DMS79 (cell line): ENCODE data around the gene SDHAF2.
"Not testable (repeated sequence)": the region's sequence is repeated elsewhere in the genome, so short reads cannot be mapped to it uniquely, and the experiment has no call there.

Source experiments
- DNase-seq: peaks from one replicate; lab custom pipeline; 2025; lab: John Stamatoyannopoulos, UW

The SDHAF2 gene

DNA sequence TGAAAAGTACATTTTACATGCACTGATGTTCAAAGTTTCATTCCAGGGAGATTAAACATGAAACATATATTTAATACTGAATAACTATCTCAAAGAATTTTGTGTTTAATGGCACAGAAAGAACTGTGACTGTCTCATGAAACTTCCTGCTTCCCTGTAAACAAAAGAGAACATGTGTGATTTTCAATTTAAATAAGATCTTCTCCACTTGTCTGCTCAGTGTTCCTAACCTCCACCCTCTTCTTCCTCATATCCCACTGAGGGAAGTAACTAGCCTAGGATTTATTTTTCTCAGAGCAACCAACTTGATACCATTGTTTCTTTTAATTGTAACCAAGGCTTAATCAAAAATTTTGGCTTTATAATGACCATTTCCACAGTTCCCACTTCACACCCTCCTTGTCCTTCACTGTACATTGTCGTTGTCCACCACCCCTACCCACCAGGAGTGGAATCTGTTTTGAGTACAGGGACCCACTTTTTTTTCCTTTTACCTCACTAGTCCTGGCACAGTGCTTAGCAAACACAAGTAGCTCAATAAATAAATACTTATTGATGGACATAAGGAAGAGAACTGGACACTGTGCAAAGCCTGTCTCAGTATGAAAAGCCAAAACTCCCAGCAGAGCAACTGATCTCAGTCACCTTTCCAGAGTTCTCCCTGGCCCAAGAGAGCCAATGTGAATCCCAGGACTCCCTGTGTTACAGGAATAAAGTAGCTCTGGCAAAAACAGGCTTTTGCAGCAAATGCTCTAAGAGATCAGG, 4.4 kb upstream of the SDHAF2 start:
- DNase-seq = no peak

DNA sequence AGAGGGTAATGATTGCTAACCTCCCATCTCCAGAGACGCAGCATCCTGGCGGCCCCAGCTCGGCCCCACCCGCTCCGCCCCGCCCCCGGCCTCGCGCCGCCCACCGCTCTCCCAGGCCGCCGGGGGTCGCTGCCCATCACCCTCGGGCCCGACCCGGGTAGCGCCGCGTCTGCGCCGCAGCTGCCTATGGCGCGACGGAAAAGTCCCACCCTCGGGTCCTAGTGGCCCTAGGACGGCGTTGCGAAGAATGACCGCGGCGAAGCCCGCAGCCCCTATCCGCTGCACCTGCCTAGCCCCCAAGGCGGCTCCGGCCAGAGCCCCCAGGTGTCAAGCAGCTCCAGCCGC, 606 bp upstream of the SDHAF2 start:
- DNase-seq = peak; percentile 34

DNA sequence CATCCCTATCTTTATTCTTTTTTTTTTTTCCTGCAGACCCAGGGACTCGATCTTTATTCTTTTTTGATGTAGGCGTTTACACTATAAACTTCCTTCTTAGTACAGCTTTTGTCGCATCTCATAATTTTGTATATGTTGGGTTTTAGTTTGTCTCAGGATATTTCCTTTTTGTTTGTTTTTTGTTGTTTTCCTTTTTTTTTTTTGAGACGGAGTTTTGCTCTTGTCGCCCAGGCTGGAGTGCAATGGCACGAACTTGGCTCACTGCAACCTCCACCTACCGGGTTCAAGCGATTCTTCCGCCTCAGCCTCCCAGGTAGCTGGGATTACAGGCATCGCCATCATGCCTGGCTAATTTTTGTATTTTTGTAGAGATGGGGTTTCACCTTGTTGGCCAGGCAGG, 915 bp downstream of the SDHAF2 start:
- not testable (repeated sequence) for DNase-seq

DNA sequence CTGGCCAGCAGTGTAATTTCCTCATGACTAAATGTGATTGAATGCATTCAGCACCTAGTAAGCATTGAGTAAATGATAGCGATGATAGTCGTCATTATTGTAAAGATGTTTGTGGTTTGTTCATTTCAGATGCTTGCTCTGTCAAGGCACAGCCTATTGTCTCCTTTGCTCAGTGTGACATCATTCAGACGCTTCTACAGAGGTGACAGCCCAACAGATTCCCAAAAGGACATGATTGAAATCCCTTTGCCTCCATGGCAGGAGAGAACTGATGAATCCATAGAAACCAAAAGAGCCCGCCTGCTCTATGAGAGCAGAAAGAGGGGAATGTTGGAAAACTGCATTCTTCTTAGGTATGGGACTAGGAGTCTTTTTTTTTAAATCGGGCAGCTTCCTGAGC, 7.6 kb downstream of the SDHAF2 start:
- DNase-seq = no peak

DNA sequence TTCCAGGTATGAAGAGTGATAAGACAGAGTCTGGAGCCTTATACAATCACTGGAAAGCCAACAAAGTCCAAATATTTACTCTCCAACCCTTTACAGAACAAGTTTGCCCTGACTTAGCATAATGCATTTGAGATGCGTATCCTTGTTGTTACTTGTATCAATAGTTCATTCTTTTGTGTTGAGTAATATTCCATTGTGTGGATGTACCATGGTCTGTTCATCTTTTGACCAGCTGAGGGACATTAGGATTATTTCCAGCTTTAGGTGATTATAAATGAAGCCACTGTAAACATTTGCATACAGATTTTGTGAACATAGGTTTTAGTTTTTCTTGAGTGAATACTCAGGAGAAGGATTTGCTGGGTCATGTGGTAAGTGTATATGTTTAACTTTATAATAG, 9.7 kb downstream of the SDHAF2 start:
- DNase-seq = no peak

DNA sequence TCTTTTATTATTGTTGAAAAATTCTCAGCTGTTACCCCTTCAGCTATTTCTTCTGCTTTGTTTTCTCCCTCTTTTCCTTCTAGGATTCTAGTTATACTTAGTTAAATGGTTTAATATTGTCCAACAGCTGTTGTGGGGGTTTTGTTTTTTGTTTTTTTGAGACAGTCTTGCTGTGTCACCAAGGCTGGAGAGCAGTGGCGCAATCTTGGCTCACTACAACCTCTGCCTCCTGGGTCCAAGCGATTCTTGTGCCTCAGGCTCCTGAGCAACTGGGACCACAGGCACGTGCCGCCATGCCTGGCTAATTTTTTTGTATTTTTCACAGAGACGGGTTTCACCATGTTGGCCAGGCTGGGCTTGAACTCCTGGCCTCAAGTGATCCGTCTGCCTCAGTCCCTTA, 12.7 kb downstream of the SDHAF2 start:
- DNase-seq = no peak

DNA sequence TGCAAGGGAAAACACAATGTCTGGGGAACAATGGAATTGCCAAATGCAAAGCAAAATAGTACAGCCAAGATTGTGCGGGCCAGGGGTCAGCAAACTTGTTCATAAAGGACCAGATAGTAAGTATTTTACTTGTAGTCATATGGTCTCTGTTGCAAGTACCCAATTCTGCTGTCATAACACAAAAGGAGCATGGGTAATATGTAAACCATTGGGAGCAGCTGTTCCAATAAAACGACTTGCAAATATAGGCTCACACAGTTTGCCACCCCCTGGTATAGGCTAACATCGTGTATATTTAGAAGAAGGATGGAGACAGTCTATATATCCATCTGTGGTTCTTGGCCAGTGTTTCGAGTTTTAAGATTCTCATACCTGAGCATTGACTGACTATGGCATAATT, 15.6 kb downstream of the SDHAF2 start:
- DNase-seq = no peak

DNA sequence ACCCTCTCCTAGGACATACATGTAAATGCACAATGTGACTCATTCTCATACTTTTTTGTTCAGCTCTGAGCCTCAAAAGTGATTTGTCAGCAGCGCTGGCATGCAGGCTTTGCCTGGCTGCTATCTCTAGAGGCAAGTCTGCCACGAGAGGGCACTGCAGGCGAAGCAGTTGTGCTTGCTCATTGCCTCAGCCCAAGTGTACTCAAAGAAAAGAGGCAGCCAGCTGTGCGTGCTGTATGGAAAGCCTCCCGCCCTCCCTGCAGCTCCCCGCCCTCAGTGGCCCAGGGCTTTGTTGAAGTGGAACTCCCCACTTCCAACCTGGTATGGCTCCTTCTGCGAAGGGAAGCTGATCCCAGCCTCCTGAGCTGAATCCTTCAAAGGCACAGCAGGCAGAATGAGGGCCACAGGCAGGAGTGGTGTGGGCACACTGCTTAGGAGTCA, 16.3 kb downstream of the SDHAF2 start:
- DNase-seq = peak; percentile 88

DNA sequence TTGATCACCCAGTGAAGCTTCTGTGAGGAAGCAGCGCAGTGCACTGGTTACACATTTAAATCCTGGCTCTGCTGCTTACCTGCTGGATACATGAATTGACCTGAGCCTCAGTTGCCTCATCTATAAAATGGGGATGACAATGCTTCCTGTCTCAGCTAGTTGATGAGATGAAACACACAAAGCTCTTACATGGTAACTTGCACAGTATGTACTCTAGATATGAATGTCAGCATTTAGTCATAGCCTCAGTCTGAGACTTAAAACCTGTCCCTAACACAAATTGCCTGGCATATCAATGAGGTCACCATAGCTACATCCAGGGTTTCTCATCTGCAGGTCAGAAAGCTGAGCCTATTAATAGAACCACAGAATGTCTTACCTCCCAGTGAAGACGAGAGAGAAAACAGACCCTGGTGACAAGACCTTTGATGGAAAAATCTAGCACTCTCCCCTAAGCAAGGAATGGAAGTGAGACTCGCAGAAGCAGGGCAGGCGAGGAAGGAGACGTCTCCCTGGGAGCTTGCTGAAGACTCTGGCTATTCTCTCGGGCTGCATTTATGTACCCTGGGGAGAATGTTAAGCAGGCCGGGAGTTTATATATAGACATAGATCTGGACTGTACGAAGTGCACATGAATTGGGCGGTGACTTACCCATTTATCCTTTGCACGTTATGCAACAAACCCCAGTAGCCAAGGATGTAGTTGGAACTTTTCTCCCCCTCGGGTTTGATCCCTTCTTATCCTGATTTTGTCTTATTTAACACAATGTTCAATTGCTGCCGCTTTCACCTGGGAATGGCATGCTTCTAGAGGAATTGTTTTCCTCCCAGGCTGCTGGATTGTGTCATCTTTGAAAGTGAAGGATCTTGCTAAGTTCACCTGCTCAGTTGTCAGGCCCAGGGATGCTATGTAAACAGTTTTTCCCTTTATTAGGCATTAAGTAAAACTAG, 18.0 kb downstream of the SDHAF2 start:
- no peak for DNase-seq

DNA sequence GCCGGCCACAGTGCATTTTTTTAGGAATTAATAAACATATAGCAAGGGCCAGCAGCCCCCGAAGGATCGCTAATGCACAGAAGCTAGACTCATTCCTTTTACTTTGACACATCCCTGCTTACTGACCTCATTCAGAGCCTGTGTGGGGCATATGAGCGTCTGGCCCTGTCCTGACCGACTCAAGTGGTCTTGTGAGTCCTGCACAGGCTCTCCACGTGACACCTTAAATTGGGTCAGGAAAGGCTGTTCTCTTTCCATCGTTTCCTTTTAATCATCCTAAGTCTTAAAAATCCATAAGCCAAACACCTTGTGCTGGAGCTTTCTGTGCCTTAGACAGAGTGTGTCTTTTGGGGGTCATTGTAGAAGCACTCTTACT, 18.6 kb downstream of the SDHAF2 start:
- DNase-seq = no peak

DNA sequence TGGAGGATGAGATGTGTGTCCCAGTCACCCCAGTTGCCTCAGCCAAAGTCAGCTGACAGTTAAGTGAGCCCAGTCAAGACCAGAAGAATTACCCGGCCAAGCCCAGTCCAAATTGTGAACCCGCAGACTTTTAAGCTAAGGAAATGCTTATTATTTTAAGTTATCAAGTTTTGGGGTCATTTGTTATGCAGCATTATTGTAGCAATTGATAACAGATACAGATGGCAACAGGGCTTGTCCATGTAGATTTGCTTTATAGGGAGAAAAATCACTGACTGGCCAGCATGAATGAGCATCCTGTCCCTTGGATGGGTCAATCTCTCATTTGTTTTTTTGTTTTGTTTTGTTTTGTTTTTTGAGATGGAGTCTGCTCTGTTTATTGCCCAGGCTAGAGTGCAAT, 22.9 kb downstream of the SDHAF2 start:
- DNase-seq = no peak

DNA sequence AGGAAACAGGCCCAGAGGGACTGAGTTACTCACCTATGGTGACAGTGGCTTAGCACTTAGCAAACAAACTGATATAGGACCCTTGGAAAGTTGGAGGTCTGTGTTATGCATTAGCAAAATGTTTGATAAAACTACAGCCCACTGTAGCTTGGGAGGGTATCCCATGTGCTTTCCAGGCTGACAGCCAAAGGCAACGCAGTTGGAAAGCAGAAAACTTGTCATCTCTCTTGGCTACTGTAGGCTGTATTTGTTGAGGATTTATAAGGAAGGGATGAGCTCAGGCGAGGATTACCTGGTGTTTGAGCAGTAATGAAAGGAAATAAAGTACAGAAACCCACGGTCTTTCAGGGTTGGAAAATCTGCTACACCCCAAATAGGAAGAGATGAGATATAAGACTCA, 23.8 kb downstream of the SDHAF2 start:
- DNase-seq = no peak

DNA sequence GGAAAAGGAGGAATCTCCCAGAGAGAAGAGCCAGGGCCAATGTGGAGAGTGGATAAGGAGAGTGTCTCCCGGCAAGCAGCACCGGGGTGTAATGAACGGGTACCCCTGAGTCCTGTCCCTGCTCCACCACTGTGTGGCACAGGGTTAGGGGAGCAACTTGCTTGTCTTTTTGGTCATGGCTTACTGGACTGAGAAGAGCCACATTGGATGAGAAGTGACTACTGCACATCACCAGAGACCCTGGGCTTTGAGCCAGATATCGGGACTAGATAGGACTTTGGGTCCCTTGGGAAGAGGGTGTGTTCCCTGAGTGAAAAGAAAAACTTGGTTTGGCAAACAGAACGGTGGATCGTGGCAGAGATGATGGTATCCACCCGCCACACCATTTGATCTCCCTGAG, 24.6 kb downstream of the SDHAF2 start:
- no peak for DNase-seq

DNA sequence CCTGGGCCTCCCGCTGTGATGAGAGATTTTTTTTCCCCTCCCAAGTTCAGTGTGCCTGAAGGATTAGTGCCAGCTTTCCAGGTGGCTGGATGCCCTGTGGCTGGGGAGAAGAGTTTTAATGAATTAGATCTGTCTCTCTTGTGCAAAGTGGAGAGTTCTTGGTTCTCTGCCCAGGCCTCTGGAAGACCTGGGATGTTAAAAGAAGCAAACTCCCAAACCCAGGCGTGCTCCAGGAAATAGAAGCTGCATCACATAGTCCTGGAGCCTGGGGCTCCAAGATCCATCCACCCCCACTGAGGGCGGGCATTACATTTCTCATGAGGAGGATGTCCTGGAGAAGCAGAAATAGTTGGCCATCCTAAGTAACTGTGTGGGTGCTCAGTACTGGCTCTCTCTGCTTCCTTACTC, 30.6 kb downstream of the SDHAF2 start:
- peak; percentile 59 for DNase-seq

DNA sequence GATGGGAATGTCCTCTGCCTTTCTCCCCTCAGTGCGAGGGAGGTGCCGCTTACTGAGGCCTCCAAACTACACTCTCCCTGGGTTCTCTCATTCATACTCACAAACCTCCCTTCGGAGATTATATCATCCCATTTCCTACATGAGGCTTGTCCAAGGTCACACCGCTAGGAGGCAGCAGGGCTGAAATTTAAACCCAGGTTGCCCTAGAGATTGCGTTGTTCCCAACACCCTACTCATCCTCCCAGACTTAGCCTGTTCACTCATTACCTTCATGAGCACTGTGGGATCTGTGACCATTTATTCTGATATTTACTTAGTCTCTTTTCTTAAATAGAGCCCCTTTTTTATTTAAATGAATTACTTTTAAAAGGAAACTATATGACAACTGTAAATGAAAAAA, 31.1 kb downstream of the SDHAF2 start:
- DNase-seq = no peak

DNA sequence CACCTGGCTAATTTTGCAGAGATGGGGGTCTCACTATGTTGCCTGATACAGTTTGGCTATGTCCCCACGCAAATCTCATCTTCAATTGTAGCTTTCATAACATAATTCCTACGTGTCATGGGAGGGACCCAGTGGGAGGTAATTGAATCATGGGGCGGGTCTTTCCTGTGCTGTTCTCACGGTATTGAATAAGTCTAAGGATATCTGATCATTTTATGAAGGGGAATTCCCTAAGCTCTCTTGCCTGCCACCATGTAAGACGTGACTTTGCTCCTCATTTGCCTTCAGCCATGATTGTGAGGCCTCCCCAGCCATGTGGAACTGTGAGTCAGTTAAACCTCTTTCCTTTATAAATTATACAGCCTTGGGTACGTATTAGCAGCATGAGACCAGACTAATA, 37.7 kb downstream of the SDHAF2 start:
- not testable (repeated sequence) for DNase-seq

DNA sequence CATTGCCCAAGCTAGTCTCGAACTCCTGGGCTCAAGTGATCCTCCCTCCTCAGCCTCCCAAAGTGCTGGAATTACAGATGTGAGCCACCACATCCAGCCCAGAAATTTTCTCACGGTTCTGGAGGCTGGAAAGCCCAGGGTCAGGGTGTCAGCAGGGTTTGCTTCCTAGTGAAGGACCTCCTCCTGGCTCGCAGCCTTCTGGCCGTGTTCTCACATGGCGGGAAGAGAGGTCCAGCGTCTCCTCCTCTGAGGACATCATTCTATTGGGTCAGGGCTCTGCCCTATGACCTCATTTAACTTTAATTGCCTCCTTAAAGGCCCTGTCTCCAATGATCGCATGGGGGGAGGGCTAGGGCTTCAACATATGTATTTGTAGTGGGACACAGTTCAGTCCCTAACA, 38.1 kb downstream of the SDHAF2 start:
- no peak for DNase-seq

DNA sequence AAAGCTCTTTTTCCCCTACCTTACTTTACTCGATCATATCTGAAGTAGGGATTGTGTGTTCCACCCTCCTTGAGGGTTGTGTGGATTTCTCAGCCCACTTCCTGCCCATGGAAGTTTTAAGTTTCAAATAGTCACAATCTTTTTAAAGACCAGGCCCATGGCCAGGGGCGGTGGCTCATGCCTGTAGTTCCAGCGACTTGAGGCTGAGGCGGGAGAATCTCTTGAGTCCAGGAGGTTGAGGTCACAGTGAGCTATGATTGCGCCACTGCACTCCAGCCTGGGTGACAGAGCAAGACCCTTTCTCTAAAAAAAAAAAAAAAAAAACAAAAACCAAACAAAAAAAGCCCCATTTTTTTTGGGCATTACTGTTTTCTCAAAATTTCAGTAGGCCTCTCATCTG, 42.4 kb downstream of the SDHAF2 start:
- no peak for DNase-seq

DNA sequence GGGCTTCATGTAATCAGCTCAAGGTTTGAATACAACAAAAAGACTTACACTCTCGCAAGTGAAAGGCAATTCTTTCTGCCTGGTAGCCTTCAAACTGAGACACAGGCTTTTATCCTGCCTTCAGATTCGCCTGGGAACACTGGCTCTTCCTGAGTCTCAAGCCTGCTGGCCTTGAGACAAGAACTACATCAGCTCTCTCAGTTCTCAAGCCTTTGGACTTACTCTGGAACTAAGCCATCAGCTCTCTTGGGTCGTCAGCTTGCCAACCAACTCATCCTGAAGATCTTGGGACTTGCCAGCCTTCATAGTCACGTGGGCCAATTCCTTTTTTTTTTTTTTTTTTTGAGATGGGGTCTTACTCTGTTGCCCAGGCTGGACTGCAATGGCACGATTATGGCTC, 42.9 kb downstream of the SDHAF2 start:
- DNase-seq = no peak

DNA sequence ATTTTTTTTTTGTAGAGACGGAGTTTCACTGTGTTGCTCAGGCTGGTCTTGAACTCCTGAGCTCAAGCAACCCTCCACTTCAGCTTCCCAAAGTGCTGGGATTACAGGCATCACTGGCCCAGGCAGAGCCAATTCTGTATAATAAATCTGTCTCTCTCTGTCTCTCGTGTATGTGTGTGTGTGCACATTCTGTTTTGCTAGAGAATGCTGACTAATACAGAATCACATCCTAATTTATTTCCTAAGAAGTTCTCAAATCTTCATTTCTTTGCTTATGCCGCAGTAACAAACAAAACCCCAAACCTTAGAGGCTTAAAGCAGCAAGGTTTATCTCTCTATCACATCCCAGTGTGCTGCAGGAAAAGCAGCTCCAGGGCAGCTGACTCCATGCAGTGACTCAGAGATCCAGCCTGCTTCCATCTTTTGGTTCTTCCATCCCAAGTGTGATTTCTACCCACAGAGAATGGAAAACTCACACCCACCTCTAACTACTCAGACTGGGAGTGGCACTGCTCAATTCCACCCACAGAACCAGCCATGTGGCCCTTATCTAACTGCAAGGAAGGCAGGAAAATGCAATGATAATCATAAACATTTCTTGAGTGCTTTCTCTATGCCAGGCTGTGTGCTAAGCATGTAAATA, 43.6 kb downstream of the SDHAF2 start:
- DNase-seq = no peak

DNA sequence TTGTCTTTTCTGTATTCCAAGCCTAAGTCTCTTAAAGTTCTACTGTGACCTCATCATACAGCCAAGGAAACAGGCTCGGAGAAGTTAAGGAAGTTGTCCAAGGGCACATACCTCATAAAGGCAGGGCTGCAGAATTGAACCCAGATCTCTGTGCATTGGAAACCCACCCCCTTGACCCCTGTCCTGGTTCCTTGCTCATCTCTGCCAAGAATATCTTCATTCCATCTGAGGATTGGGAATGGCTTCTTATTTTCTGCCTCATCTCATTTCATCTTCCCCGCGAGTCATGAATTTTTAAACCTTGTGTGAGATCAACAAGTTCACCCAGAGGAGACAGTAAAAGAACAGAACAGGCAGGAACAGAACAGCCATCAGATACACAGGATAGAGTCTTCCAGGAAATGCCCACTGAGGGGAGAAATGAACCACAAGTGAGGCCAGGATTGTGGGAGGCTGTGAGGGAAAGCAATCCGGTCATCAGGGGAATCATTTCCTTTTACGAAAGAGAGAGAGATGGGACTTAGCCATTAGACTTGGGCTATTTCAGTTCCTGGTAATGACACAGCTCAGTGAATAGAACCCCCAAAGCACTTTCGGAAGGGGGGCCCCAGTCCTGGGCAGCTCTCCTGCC, 44.2 kb downstream of the SDHAF2 start:
- no peak for DNase-seq

DNA sequence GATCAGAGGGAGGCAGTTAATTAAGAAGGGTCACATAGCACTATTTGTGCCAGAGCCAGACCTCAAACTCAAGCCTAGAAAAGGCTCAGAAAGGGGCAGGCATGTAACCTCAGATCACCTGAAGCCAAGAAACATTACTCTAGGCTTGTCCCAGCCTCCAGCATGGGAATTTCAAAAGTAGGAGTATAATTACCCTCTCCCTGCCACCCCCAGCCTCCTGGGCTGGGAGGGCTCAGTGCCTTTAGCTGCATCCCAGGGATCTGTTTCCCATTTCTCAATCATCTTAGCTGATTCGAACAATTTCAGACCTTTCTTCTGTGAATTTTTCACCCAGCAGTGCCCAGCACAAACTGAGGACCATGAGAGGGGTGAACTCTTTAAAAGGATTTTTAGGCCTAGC, 45.5 kb downstream of the SDHAF2 start:
- DNase-seq = no peak
